Lower leg skin (tissue), 4 donors: ENCODE results near the gene ITGA2B. TPM values are rescaled to one million over a fixed set of nuclear protein-coding genes. Genes with fewer than 3 reads are reported as not detected.
"Not testable (repeated sequence)": the region's sequence is repeated elsewhere in the genome, so short reads cannot be mapped to it uniquely, and the experiment has no call there.

Experiments
- DNase-seq, 2 donors: peaks; one replicate each; pipeline ENCODE4 v3.0.0-alpha.2; 2019; ENCODE audit warnings: low spot score in 2 of 2
- H3K4me3 ChIP-seq: fragments of 200-600 bp; sonication (generic); 2 replicates; pipeline ENCODE4 v1.5.1; 2017; ENCODE audit warnings: mild to moderate bottlenecking, low read depth; ENCODE audit not compliant: poor library complexity, severe bottlenecking
- POLR2A ChIP-seq, 2 donors: fragments of 450-650 bp; IDR thresholded peaks; one replicate each; pipeline ENCODE4 v1.6.1; 2016 to 2017; ENCODE audit warnings: antibody characterized with exemption in 2 of 2, mild to moderate bottlenecking in 1 of 2, moderate library complexity in 1 of 2
- WGBS, 2 donors: methylation state at CpG; one replicate each; pipeline ENCODE4 v1.1.5; 2018; 5-methylcytosine and 5-hydroxymethylcytosine counted together
- intact Hi-C: fragments of 100-400 bp; cut with DNase I; formaldehyde crosslinking; loops from one replicate; pipeline ENCODE4 v1.15.0; 2023; ENCODE audit warnings: low total_unique reads
- total RNA-seq, 4 donors: library from RNA; depleted of rRNA; stranded (reverse); fragments of >200 nt; gene quantifications; one replicate each; pipeline ENCODE4 v1.1.0, GENCODE V29; 2016
- TF ChIP-seq, protein P1 (sequence below), 3 donors: fragments of 450-650 bp; IDR thresholded peaks; one replicate each; pipeline ENCODE4 v1.5.1; 2016; ENCODE audit warnings: antibody characterized with exemption in 3 of 3, mild to moderate bottlenecking in 3 of 3, moderate library complexity in 2 of 3

The ITGA2B gene
- total RNA-seq, 4 donors from 2014 or later, result 0.10 to 0.30 TPM; not detected in 2

DNA sequence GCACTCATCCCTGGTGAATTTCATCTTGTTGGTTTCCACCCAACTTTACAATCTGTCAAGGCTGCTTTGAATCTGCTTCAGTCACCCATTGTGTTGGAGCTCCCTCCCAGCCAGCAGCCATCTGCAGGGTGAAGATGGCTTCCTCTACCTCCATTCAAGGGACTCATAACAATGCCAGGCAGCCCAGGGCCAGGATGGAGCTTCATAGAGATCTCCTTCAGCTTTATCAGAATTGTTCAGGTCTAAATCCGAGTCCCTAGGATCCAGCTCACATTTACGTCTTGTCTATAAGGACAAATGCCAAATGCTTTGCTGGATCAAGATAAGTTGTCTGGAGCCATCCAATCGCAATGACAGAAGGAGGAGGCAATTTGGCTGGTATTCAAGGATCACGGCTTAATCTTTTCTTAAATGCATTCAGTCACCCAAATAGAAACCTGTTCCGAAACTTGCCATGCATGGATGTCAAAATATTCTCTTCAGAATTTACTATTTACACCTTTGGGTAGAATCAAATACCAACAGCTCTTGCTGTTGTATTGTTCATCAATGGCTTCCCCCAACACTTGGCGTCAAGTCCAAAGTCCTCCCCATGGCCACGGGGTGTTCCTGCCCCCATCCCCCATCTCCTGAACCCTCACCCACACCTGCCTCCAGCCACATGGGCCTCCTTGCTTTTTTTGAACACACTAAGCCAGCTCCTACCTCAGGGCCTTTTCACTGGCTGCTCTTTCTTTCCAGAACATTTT, 22.0 kb downstream of the ITGA2B start:
- DNase-seq, result no peak
- TF ChIP-seq, protein P1, sequence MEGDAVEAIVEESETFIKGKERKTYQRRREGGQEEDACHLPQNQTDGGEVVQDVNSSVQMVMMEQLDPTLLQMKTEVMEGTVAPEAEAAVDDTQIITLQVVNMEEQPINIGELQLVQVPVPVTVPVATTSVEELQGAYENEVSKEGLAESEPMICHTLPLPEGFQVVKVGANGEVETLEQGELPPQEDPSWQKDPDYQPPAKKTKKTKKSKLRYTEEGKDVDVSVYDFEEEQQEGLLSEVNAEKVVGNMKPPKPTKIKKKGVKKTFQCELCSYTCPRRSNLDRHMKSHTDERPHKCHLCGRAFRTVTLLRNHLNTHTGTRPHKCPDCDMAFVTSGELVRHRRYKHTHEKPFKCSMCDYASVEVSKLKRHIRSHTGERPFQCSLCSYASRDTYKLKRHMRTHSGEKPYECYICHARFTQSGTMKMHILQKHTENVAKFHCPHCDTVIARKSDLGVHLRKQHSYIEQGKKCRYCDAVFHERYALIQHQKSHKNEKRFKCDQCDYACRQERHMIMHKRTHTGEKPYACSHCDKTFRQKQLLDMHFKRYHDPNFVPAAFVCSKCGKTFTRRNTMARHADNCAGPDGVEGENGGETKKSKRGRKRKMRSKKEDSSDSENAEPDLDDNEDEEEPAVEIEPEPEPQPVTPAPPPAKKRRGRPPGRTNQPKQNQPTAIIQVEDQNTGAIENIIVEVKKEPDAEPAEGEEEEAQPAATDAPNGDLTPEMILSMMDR (IDR thresholded peaks at IDR 0.05), result no peak
- no peak for TF ChIP-seq POLR2A (IDR thresholded peaks at IDR 0.05)
- no peak overlapping the region for H3K4me3 ChIP-seq
- 38 to 48% methylated on average over 7 of the region's 7 CpGs for WGBS, 2 donors
- intact Hi-C loops, result no loop called here

DNA sequence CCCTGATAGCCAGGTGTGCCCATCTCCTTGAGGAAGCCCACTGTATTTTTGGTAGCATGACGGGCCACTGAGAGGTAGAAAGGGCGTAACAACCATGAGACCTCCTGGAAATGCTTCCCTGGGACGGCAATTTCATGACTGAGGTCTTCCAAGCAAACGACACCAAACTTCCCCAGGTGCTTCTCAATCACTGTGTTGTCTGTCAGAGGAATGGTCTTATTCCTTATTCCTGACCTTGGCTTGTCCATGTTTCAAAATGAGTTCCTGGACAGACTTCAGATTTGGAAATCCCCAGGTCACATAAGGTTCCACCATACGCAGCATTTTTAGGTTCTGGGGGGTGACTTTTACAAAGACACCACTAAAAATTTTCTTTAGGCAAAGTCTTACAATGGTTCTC, 24.4 kb downstream of the ITGA2B start:
- WGBS, 2 donors, result 83 to 96% methylated on average over 5 of the region's 5 CpGs
- DNase-seq, H3K4me3 ChIP-seq, intact Hi-C loops: not testable (repeated sequence)

DNA sequence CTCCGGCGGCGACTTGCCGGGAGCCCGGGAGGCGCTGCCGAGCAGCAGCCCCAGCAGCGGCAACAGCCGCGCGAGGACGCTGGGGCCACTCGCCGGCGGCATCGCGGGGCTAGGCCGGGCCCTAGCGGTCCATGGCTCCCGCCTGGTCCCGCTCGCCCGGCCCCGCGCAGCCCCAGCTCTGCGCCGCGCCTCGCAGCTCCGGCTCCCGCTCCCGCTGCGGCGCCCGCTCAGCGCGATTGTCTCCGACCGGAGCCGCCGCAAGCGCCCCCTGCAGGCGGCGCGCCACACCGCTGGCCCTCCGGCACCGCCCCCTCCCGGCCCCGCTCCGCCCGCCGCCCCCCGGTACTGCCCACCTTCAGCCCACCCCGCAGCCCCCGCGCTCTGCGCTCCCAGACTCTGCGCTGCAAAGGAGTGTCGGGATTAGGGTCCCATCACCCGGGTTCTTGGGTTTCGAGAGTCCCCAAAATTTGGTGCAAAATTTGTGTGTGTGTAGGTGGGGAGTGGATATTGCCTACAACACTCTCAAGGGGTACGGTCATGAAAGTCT, 25.8 kb downstream of the ITGA2B start, which contains the start of gene FAM171A2:
FAM171A2 (minus strand) TSS at position 241 of the 547 bp plus-strand sequence; CDS start at position 102, 139 bp downstream.
- TF ChIP-seq, protein P1 (IDR thresholded peaks at IDR 0.05), result no peak
- no peak for TF ChIP-seq POLR2A (IDR thresholded peaks at IDR 0.05)
- intact Hi-C loops, result no loop called here
- H3K4me3 ChIP-seq, result peak within 1 kb of the TSS; percentile 37
- no peak for DNase-seq
- 0% methylated on average over 6 to 41 of the region's 63 CpGs for WGBS, 2 donors

DNA sequence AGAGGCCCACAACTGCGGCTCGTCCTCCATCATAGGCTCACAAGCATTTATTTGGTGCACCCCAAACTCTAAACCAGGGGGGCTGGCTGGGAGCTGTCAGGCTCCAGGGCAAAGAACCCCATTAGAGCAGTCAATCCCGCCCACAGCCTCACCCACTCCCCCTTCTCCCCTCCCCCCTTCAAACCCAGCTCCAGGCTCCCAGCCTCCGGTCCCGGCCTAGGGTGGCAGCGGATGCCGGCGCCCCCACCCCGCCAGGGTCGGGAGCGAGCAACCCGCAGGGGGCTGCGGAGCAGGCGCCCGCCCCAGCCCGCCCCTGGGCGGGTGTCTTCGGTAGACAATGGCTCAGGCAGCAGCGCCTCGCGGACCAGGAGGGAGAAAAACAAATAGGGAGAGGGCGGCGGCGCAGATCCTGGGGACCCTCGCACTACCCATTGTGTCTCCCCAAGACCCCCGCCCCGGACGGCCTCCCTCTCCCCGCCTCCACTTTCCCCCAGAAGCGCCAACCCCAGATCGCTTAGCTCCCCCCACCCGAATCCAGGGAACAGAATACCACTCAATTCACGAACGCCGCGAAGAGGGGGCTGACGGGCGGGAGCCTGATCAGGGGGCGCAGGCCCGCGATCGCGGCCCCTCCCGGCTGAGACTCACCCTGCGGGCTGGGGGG, 26.4 kb downstream of the ITGA2B start:
- DNase-seq, result no peak
- 1% methylated on average over 18 to 37 of the region's 45 CpGs for WGBS, 2 donors
- no peak for TF ChIP-seq POLR2A (IDR thresholded peaks at IDR 0.05)
- TF ChIP-seq, protein P1 (IDR thresholded peaks at IDR 0.05), result no peak
- H3K4me3 ChIP-seq, result peak overlapping the region; percentile 37
- intact Hi-C loops, result loop anchor here (1.0 kb wide), 1 partner anchor 144 kb away; the partner anchor contains the start of gene UBTF

DNA sequence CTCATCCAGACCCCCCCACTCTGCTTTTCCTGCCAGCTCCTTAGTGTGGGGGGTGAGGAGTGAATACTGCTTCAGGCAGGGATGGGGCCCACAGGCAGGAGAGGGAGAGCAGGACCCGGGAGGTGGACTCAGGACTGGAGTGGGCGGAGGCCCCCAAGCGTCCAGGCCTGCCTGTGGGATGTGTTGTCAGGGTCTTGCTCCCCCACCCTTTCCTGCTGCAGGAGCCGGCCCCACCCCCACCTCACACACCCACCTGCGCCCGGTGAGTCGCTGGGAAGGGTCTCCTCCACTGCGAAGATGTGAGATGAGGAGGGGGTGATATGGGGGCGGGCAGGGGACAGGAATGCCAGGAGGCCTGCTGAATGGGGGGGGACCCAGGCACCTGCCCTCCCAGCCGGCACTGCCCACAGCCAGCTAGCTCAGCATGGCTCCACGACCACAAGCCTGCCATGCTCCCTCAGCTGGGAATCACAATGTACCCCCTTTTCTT, 26.9 kb downstream of the ITGA2B start:
- H3K4me3 ChIP-seq, result no peak overlapping the region
- TF ChIP-seq, protein P1 (IDR thresholded peaks at IDR 0.05), result no peak
- TF ChIP-seq POLR2A (IDR thresholded peaks at IDR 0.05), result no peak
- 27 to 30% methylated on average over 11 of the region's 11 CpGs for WGBS, 2 donors
- DNase-seq, result no peak
- intact Hi-C loops, result loop anchor here (1.0 kb wide), 1 partner anchor 143 kb away; the partner anchor contains the start of gene UBTF
